Measurements from ENCODE around the gene STX3.

Gene STX3

DNA sequence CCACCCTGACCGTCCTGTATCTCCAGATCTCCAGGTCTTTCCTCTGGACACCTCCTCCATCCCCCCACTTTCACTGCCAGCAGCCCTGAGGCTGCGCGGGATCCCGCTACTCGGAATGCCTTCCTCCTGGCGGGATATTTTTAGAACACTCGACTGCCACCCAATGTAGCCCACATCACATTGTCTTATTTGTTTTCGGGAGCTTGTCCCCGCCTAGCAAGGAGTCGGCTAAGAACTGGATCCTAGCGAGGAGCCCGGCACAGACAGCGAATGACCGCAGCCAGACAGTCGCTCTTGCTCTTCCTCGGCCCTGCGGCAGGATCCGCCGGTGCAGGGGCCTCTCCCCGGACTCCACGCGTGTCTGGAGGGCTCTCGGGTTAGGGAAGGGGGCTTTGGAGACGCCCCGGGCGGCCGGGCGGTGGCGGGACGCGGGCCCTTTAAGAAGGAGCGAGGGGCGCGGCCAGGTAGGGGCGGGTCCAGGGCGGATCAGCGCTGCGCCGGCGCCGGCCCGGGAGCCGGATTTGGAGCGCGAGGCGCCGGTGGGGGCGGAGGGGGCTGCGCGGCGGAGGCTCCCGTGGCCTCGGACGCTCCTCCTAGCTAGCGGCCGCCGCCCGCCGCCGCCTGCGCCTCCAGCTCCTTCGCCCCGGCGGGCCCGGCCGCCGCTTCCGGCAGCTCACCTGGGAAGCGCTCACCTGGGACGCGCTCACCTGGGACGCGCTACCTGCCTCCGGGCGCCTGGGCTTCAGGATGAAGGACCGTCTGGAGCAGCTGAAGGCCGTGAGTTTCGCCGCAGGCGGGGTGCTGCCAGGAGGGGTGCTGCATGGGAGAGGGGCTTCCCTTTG lies at the start of gene STX3:
Gene STX3, plus strand, starts transcription at position 518 of the 842 bp plus-strand sequence. Its CDS starts 230 bp downstream, at position 748.
- DNase-seq, result peak; percentile 64 to 68

- no peak for DNase-seq
These were observed 48.5 kb upstream of the STX3 start for GRCh38 chr11:59706518-59707285.

- no peak for DNase-seq
These were observed 47.8 kb upstream of the STX3 start for GRCh38 chr11:59707371-59707770.

- DNase-seq, result no peak
These were observed 46.6 kb upstream of the STX3 start for GRCh38 chr11:59708537-59708936.

GRCh38 chr11:59710136-59710847 lies 44.9 kb upstream of the STX3 start:
- DNase-seq, result no peak

DNA sequence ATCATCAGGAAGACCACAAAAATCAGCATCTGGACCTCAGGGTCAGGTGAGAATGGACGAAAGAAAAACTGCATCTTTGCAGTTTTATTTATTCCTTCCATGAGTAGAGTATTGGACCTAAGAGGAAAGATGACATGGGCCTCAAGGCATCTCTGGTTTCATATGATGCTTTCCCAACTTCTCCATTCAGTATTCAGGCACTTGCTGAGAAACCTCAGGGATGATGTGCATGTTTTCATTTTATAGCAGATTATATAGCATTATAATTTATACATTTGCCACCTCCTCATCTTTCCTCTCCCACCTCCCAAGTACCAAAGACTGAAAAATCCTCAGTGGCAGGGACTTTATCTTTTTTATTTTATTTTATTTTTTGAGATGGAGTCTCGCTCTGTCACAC lies 41.4 kb upstream of the STX3 start, which contains the start of gene OR10V1:
Gene OR10V1, minus strand, starts transcription at position 101 of the 400 bp plus-strand sequence. Its CDS starts 0 bp downstream, at position 101.
- DNase-seq, result no peak

- no peak for DNase-seq
These were observed 39.1 kb upstream of the STX3 start for GRCh38 chr11:59716051-59716450.

GRCh38 chr11:59719556-59719955 lies 35.6 kb upstream of the STX3 start:
- DNase-seq, result no peak

GRCh38 chr11:59724066-59724465 lies 31.1 kb upstream of the STX3 start:
- DNase-seq, result no peak

DNA sequence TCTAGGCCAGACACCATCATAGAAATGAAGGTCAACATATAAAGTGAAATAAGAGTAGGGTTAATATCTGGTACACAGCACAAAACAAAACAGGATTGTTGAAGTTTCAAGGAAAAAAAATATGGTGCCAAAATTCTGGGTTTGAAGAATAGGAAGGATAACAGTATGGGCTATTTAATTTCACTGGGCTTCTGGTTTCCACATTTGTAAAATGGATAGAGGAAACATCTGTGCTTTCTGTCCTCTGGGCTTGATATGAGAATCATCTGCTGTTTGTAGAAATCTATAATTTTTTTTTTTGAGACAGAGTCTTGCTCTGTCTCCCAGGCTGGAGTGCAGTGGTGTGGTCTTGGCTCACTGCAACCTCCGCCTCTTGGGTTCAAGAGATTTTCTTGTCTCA lies 27.8 kb upstream of the STX3 start:
- DNase-seq, result no peak

GRCh38 chr11:59728154-59728553 lies 27.0 kb upstream of the STX3 start:
- no peak for DNase-seq

- peak; percentile 9 to 36 for DNase-seq
These were observed 26.3 kb upstream of the STX3 start for GRCh38 chr11:59728913-59729312.

- DNase-seq, result no peak
These were observed 25.3 kb upstream of the STX3 start for GRCh38 chr11:59729834-59730233.

DNA sequence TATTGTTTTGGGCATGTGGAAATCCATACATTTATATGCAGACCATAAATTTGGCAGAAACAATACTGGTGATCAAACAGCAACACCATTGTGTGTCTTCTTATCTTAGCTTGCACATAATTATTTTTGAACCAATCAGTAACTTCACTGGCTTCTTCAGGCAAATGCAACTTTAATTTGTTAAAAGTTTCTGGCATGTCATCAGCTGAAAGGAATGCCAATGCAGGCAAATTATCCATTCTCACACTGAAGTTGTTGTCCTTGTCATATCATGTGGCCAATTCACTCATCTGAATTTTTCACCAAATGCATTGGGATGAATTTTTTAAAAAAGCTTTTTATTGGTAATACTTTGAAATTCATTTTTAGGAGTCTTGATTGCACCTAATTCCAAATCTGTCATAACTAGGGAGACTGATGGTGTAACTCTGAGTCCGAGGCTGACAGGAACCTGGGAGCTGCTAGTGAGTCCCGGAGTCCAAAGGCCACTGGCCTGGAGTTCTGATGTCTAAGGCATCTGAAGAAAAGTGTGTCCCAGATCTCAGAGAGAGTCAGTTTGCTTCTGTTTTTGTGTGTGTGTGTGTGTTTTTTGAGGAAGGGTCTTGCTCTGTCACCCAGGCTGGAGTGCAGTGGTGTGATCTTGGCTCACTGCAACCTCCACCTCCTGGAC lies 24.1 kb upstream of the STX3 start:
- DNase-seq, result no peak

DNA sequence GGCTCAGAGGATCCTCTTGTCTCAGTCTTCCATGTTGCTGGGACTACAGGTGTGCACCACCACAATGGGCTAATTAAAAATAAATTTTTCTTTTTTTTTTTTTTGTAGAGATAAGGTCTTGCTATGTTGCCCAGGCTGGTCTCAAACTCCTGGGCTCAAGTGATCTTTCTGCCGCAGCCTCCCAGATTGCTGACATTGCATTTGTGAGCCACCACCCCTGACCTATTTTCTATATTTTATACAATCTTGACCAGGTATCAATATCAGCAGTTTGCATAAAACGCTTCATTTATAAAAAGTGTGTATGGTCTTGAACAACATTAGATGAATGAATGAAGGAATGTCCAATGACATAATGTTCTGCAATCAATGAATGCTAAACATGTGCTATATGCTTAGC lies 9.1 kb upstream of the STX3 start:
- no peak for DNase-seq

- DNase-seq, result peak; percentile 83 to 85
These were observed 1.3 kb upstream of the STX3 start for GRCh38 chr11:59753650-59754493.

- peak in 1 of 2 donors; percentile 7 for DNase-seq
These were observed 700 bp upstream of the STX3 start for GRCh38 chr11:59754494-59754858.

GRCh38 chr11:59755701-59756557 lies 753 bp downstream of the STX3 start:
- peak; percentile 35 to 54 for DNase-seq

GRCh38 chr11:59756558-59756840 lies 1.3 kb downstream of the STX3 start:
- DNase-seq, result no peak

DNA sequence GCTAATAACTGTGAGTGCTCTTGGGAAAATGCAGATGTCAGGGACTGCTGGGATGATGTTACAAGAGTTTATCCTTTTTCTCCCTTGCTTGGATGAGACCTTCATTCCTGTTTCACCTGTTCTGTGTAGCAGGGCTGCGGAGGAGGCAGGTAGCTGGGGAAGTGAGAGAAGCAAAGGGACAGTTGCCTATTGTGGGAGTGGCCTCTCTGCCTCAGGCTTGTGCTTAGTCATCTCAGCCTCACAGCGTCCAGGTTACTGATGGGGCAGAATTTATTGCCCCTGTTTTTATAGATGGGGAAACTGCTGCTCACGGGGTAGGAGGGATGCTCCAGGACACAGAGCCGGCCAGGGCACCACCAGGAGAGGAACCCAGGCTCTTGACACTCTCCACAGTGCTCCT lies 1.7 kb downstream of the STX3 start:
- peak in 1 of 2 donors; percentile 16 for DNase-seq

Data from CD4-positive, alpha-beta T cell treated with Interleukin-1 beta for 1 hour (primary cell).